ENCODE data around the gene MUC22.

Gene MUC22

GRCh38 chr6:31002471-31002870 lies 7.8 kb upstream of the MUC22 start:
- Histone ChIP-seq H2BK12ac (ENCODE audit: low read length) (no peak overlapping the region), H3K4me1 (ENCODE audit: control insufficient read depth in 2 of 2, insufficient read depth in 1 of 2, low read depth in 1 of 2, low read length in 2 of 2) (no peaks in the 10 kb centered on the region), H3K36me3 (replicated peaks in 1 of 2; ENCODE audit: control insufficient read depth in 2 of 2, insufficient read depth in 2 of 2, low read length in 2 of 2) (no peaks in the 10 kb centered on the region), H3K14ac (ENCODE audit: low read length) (no peak overlapping the region), H3K79me1 (ENCODE audit: low read depth, low read length) (no peaks in the 10 kb centered on the region), H2AFZ (ENCODE audit: low read length) (no peak overlapping the region), H3K4me3 (ENCODE audit: low read length in 2 of 2) (no peak overlapping the region), H2AK5ac (ENCODE audit: low read depth, low read length) (no peak overlapping the region), H3K27ac (replicated peaks; ENCODE audit: low read length) (no peak overlapping the region), H2BK5ac (ENCODE audit: low read length) (no peak overlapping the region), H3K27me3 (ENCODE audit: control insufficient read depth in 3 of 3, insufficient read depth in 3 of 3, low read depth in 1 of 3, low read length in 3 of 3) (peaks cover 0 to 2% (median 0%) of the 10 kb centered on the region in 3 experiments), H4K91ac (ENCODE audit: low read depth, low read length, poor library complexity) (no peak overlapping the region), H4K8ac (ENCODE audit: low read depth, low read length) (no peak overlapping the region), H3K4ac (ENCODE audit: low read length) (no peak overlapping the region), H2BK120ac (ENCODE audit: low read depth, low read length) (no peak overlapping the region), H2BK15ac (ENCODE audit: low read length) (no peak overlapping the region), H3K9ac (ENCODE audit: low read depth, low read length, poor library complexity) (no peak overlapping the region), H3K23ac (ENCODE audit: low read depth, low read length, poor library complexity) (no peak overlapping the region), H3K18ac (ENCODE audit: low read length) (no peak overlapping the region), H3K4me2 (ENCODE audit: insufficient read depth, low read length, poor library complexity, severe bottlenecking) (no peak overlapping the region), H3K9me3 (replicated peaks in 1 of 2; ENCODE audit: control insufficient read depth in 2 of 2, insufficient read depth in 1 of 2, low read depth in 1 of 2, low read length in 2 of 2) (peaks cover 2 to 3% of the 10 kb centered on the region in 2 donors)
- no CpG with 5 or more reads among the region's 2 CpGs for WGBS, 2 donors (ENCODE audit: extremely low coverage in 2 of 2, insufficient read length in 2 of 2, insufficient replicate concordance in 1 of 2)
- DNase-seq (ENCODE audit: low spot score): no peak

GRCh38 chr6:31004794-31005193 lies 5.5 kb upstream of the MUC22 start:
- Histone ChIP-seq H3K4ac (ENCODE audit: low read length) (no peak overlapping the region), H4K8ac (ENCODE audit: low read depth, low read length) (no peak overlapping the region), H3K14ac (ENCODE audit: low read length) (no peak overlapping the region), H3K79me1 (ENCODE audit: low read depth, low read length) (peaks cover 1% of the 10 kb centered on the region), H3K36me3 (replicated peaks in 1 of 2; ENCODE audit: control insufficient read depth in 2 of 2, insufficient read depth in 2 of 2, low read length in 2 of 2) (no peaks in the 10 kb centered on the region), H3K4me1 (ENCODE audit: control insufficient read depth in 2 of 2, insufficient read depth in 1 of 2, low read depth in 1 of 2, low read length in 2 of 2) (no peaks in the 10 kb centered on the region), H3K9ac (ENCODE audit: low read depth, low read length, poor library complexity) (peak overlapping the region; percentile 12), H3K27me3 (ENCODE audit: control insufficient read depth in 3 of 3, insufficient read depth in 3 of 3, low read depth in 1 of 3, low read length in 3 of 3) (peaks cover 0 to 2% (median 0%) of the 10 kb centered on the region in 3 experiments), H2BK15ac (ENCODE audit: low read length) (no peak overlapping the region), H3K4me2 (ENCODE audit: insufficient read depth, low read length, poor library complexity, severe bottlenecking) (no peak overlapping the region), H2BK5ac (ENCODE audit: low read length) (no peak overlapping the region), H2AFZ (ENCODE audit: low read length) (no peak overlapping the region), H3K9me3 (replicated peaks in 1 of 2; ENCODE audit: control insufficient read depth in 2 of 2, insufficient read depth in 1 of 2, low read depth in 1 of 2, low read length in 2 of 2) (peaks cover 2 to 3% of the 10 kb centered on the region in 2 donors), H3K18ac (ENCODE audit: low read length) (no peak overlapping the region), H2BK120ac (ENCODE audit: low read depth, low read length) (no peak overlapping the region), H3K4me3 (ENCODE audit: low read length in 2 of 2) (no peak overlapping the region), H3K27ac (replicated peaks; ENCODE audit: low read length) (no peak overlapping the region), H4K91ac (ENCODE audit: low read depth, low read length, poor library complexity) (no peak overlapping the region), H2BK12ac (ENCODE audit: low read length) (no peak overlapping the region), H3K23ac (ENCODE audit: low read depth, low read length, poor library complexity) (peak overlapping the region; percentile 10), H2AK5ac (ENCODE audit: low read depth, low read length) (no peak overlapping the region)
- no peak for DNase-seq (ENCODE audit: low spot score)
- no CpG with 5 or more reads among the region's 4 CpGs for WGBS, 2 donors (ENCODE audit: extremely low coverage in 2 of 2, insufficient read length in 2 of 2, insufficient replicate concordance in 1 of 2)

GRCh38 chr6:31005249-31006020 lies 4.8 kb upstream of the MUC22 start:
- no peak overlapping the region for H3K27ac ChIP-seq (replicated peaks; ENCODE audit: low read length)
- H3K4me3 ChIP-seq (ENCODE audit: low read length in 2 of 2): no peak overlapping the region

GRCh38 chr6:31007694-31008093 lies 2.6 kb upstream of the MUC22 start:
- no peak overlapping the region for H3K4ac ChIP-seq (ENCODE audit: low read length)
- H3K4me1 ChIP-seq (ENCODE audit: control insufficient read depth in 2 of 2, insufficient read depth in 1 of 2, low read depth in 1 of 2, low read length in 2 of 2): no peaks in the 10 kb centered on the region
- no peak overlapping the region for H2AK5ac ChIP-seq (ENCODE audit: low read depth, low read length)
- no peak overlapping the region for H4K91ac ChIP-seq (ENCODE audit: low read depth, low read length, poor library complexity)
- H2AFZ ChIP-seq (ENCODE audit: low read length): no peak overlapping the region
- H2BK120ac ChIP-seq (ENCODE audit: low read depth, low read length): no peak overlapping the region
- no peak overlapping the region for H3K14ac ChIP-seq (ENCODE audit: low read length)
- H3K27ac ChIP-seq (replicated peaks; ENCODE audit: low read length): no peak overlapping the region
- H3K27me3 ChIP-seq (ENCODE audit: control insufficient read depth in 3 of 3, insufficient read depth in 3 of 3, low read depth in 1 of 3, low read length in 3 of 3): peaks cover 0 to 2% (median 0%) of the 10 kb centered on the region in 3 experiments
- no CpG with 5 or more reads among the region's 8 CpGs for WGBS, 2 donors (ENCODE audit: extremely low coverage in 2 of 2, insufficient read length in 2 of 2, insufficient replicate concordance in 1 of 2)
- H2BK12ac ChIP-seq (ENCODE audit: low read length): no peak overlapping the region
- H3K18ac ChIP-seq (ENCODE audit: low read length): no peak overlapping the region
- no peak overlapping the region for H2BK5ac ChIP-seq (ENCODE audit: low read length)
- no peak overlapping the region for H4K8ac ChIP-seq (ENCODE audit: low read depth, low read length)
- no peak overlapping the region for H3K4me2 ChIP-seq (ENCODE audit: insufficient read depth, low read length, poor library complexity, severe bottlenecking)
- H3K4me3 ChIP-seq (ENCODE audit: low read length in 2 of 2): no peak overlapping the region
- no peaks in the 10 kb centered on the region for H3K9me3 ChIP-seq (replicated peaks in 1 of 2; ENCODE audit: control insufficient read depth in 2 of 2, insufficient read depth in 1 of 2, low read depth in 1 of 2, low read length in 2 of 2)
- H3K9ac ChIP-seq (ENCODE audit: low read depth, low read length, poor library complexity): no peak overlapping the region
- H3K36me3 ChIP-seq (replicated peaks in 1 of 2; ENCODE audit: control insufficient read depth in 2 of 2, insufficient read depth in 2 of 2, low read length in 2 of 2): no peaks in the 10 kb centered on the region
- peaks cover 2% of the 10 kb centered on the region for H3K79me1 ChIP-seq (ENCODE audit: low read depth, low read length)
- no peak for DNase-seq (ENCODE audit: low spot score)
- H2BK15ac ChIP-seq (ENCODE audit: low read length): no peak overlapping the region
- H3K23ac ChIP-seq (ENCODE audit: low read depth, low read length, poor library complexity): no peak overlapping the region

More at GRCh38 chr6:31005249-31006020, 4.8 kb upstream of the MUC22 start:
- Histone ChIP-seq H2BK5ac (ENCODE audit: low read length) (no peak overlapping the region), H2BK120ac (ENCODE audit: low read depth, low read length) (no peak overlapping the region), H2AFZ (ENCODE audit: low read length) (peak overlapping the region; percentile 18), H3K23ac (ENCODE audit: low read depth, low read length, poor library complexity) (no peak overlapping the region), H3K4me2 (ENCODE audit: insufficient read depth, low read length, poor library complexity, severe bottlenecking) (no peak overlapping the region), H3K27me3 (ENCODE audit: control insufficient read depth in 3 of 3, insufficient read depth in 3 of 3, low read depth in 1 of 3, low read length in 3 of 3) (peaks cover 0 to 2% (median 0%) of the 10 kb centered on the region in 3 experiments), H3K9me3 (replicated peaks in 1 of 2; ENCODE audit: control insufficient read depth in 2 of 2, insufficient read depth in 1 of 2, low read depth in 1 of 2, low read length in 2 of 2) (no peaks in the 10 kb centered on the region), H3K79me1 (ENCODE audit: low read depth, low read length) (peaks cover 2% of the 10 kb centered on the region), H3K14ac (ENCODE audit: low read length) (no peak overlapping the region), H2BK12ac (ENCODE audit: low read length) (no peak overlapping the region), H3K36me3 (replicated peaks in 1 of 2; ENCODE audit: control insufficient read depth in 2 of 2, insufficient read depth in 2 of 2, low read length in 2 of 2) (no peaks in the 10 kb centered on the region), H3K9ac (ENCODE audit: low read depth, low read length, poor library complexity) (no peak overlapping the region), H2BK15ac (ENCODE audit: low read length) (no peak overlapping the region), H4K91ac (ENCODE audit: low read depth, low read length, poor library complexity) (no peak overlapping the region), H3K4me1 (ENCODE audit: control insufficient read depth in 2 of 2, insufficient read depth in 1 of 2, low read depth in 1 of 2, low read length in 2 of 2) (no peaks in the 10 kb centered on the region), H2AK5ac (ENCODE audit: low read depth, low read length) (no peak overlapping the region), H3K4ac (ENCODE audit: low read length) (no peak overlapping the region), H3K18ac (ENCODE audit: low read length) (no peak overlapping the region), H4K8ac (ENCODE audit: low read depth, low read length) (no peak overlapping the region)
- WGBS, 2 donors (ENCODE audit: extremely low coverage in 2 of 2, insufficient read length in 2 of 2, insufficient replicate concordance in 1 of 2): no CpG with 5 or more reads among the region's 9 CpGs
- no peak for DNase-seq (ENCODE audit: low spot score)
